Cortex of kidney (tissue), 1 donor: ENCODE data around the gene ELP4.

Source experiments
- DNase-seq: peaks from one replicate; lab custom pipeline; 2025; lab: John Stamatoyannopoulos, UW

ELP4 gene

GRCh38 chr11:31812383-31813381 lies 303.1 kb downstream of the ELP4 start:
- no peak for DNase-seq

DNA sequence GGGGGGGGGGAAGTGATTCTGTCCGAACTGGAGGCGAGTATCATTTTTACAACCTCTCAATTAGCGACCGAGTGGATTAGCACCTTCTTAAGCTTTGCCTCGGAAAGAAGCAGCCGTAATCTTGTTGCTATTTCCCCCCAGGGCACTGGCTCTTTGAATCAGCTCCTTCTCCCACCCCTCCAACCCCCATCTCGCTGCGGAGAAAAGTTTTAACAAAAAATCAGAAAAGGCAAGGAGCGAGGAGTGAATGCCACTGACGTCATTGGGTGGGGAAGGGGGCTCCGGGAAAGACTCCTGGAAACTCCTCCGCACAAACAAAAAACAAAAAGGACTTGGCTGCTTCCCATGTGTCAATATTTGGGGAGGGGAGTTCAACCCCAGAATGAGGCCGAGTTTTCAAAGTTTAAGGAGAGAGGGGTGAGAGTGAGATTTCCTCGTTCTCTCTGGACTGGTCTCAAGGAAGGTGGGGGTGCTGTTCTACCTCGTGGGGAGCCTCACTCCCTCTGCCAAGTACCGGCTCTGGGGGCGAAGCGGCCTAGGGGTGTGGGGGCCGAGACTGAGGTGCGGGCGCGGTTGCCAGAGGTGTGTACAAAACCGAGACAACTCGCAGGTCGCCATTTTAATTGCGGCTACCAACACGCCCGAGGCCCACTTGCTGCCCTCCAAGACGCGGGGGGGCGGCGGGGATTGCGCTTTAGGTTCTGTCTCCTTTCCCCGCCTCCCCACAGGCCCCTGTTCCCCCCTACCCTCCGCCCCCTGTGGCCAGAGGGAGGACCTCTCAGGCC lies 304.0 kb downstream of the ELP4 start:
- no peak for DNase-seq

GRCh38 chr11:31814176-31814868 lies 304.8 kb downstream of the ELP4 start:
- DNase-seq = no peak

DNA sequence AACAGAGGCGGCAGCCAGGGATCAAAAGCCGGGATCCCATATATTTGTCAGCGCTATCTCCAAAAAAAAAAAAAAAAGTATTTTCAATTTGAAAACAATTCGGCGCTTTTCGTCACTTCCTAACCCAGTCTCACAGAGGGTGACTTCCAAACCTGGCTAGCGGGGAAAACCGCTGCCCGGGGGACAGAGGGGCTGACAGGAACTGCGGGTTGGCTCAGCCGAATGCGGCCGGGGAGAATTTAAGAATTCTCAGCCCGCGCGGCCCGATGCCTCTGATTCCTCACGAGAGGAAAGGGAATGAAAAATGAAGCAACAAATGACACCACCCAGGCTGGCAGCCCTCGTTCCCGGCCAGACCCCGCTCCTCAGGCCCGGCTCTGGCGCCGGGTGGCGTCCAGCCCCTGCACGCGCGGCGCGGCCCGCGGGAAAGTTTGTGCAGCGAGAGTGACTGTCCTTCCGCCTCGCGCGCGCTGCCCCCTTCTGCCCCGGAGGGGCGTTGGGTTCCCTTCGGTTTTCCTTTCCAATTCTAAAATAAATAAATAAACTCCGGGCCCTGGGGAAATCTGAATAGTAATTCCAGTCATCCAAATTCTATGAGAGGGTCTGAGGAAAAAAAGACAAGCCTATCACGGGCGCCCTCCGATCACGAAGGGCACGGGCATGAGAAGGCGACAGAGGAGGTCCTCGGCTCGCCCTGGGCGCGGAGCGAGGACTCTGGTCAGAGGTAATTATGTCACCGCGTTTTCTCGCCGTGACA lies 306.3 kb downstream of the ELP4 start:
- no peak for DNase-seq

GRCh38 chr11:31816468-31817053 lies 307.0 kb downstream of the ELP4 start:
- DNase-seq = no peak

DNA sequence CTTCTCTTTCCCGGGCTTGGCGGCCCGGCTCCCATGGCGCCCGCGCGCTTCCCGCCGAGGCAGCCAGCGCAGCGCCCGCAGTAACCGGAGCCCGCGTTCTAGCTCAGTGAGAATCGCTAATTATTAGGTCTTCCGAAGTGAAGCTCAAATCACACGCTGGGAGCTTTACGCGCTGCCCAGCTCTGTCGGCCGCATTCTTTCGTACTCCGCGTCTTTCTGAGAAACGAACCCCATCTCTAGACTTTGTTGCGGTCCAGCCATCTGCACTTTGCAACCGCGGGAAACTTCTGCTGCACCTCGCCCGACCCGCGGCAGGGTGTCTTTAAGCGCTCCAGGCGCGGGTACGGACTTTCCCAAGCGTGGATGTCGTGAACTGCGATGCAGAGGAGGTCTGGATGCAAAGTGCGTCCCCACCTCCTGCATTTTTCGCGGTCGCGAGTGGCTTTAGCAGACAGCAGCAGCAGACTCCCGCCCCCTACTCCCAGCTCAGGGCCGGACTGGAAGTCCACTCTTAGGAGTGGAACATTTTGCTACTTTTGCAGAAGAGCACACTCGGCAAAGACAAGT lies 307.6 kb downstream of the ELP4 start:
- DNase-seq = no peak

GRCh38 chr11:31817621-31818424 lies 308.3 kb downstream of the ELP4 start:
- no peak for DNase-seq

- DNase-seq = no peak
Observed at GRCh38 chr11:31818425-31818755, 308.8 kb downstream of the ELP4 start.

DNA sequence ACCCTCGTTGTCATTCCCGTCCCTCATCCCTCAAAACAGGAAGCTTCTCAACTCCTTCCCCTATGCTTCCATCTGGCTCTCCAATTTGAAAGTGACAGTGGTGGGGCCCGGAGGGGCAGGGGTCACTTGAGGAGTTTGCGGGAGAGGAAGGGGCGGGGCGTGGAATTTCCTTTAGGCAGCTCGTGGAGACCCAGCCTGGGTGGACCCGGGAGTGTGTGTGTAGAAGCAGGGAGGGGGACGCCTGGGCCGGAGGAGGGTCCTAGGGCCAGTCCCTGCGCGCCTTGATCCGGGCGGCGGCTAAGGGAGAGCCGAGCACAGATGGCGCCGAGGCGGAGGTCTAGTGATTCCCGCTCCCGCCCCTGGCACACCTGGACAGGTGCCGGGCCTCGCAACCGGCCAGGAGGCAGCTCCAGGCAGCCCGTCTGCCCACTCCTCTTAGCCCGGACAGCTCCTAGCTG lies 309.3 kb downstream of the ELP4 start:
- DNase-seq = no peak

GRCh38 chr11:31819621-31820437 lies 310.3 kb downstream of the ELP4 start:
- DNase-seq = no peak

GRCh38 chr11:31820438-31820818 lies 310.9 kb downstream of the ELP4 start:
- DNase-seq = no peak

- DNase-seq = no peak
Observed at GRCh38 chr11:31821235-31821764, 311.7 kb downstream of the ELP4 start.

- no peak for DNase-seq
Observed at GRCh38 chr11:31821766-31822165, 312.2 kb downstream of the ELP4 start.

- DNase-seq = no peak
Observed at GRCh38 chr11:31822175-31822926, 312.8 kb downstream of the ELP4 start.

- no peak for DNase-seq
Observed at GRCh38 chr11:31822927-31823643, 313.5 kb downstream of the ELP4 start.

DNA sequence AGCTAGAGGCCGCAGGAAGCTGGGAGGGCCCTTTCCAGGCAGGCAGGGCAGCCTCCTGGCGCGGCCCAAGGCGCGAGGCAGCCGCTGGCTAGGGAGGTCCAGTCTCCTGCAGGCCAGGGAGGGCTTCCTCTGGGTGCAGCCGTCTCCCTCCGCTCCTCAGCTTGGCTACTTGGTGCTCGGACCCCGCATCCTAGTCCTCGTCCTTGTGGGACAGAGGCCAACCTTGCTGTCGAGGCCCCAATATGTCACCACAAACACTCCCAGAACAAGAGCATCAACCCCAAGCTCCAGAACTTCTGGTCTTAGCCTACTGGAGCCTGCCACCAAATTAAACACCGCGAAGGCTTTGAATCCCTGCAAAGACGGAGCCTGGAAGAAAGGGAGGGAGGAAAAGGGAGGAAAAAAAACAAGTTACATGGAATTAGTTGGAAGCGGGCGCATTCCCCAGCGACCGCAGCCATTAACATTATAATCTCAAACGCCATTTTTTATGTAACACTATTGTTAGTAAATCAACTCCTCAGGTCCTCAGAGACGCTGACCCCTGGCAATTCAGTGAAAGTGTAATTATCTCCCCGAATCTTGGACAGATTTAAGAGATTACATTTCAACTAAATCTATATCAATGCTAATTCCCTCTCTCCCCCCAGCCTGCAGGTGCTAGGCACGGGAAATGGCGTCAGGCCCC lies 314.2 kb downstream of the ELP4 start:
- DNase-seq = no peak

GRCh38 chr11:31824332-31824878 lies 314.8 kb downstream of the ELP4 start:
- no peak for DNase-seq
